ENCODE measurements around the gene ARFGEF2. TPM values are rescaled to one million over a fixed set of nuclear protein-coding genes. Genes with fewer than 3 reads are reported as not detected.

Gene ARFGEF2
- total and polyA plus RNA-seq, 2 of the 8 experiments (the other 6 are each of a cell fraction or from before 2014, with no cell fraction given): 8.1 to 21.8 TPM

- TF ChIP-seq PHF8 (conservative IDR thresholded peaks at IDR 0.05; ENCODE audit: low read depth, low read length) (no peak), CBX5 (IDR thresholded peaks at IDR 0.05; ENCODE audit: low read depth, low read length) (no peak), RBBP5 (IDR thresholded peaks at IDR 0.05; ENCODE audit: borderline replicate concordance, low read depth, low read length) (no peak), SRF (IDR thresholded peaks at IDR 0.05; ENCODE audit: low read depth, low read length) (no peak)
These were observed 5.3 kb downstream of the ARFGEF2 start (continued) for GRCh38 chr20:48926821-48927220.

Data from H1 (cell line).